ENCODE measurements around the gene STX5.
A peak's percentile ranks its signal among the peaks of the same experiment; 100 is the strongest.

The STX5 gene

GRCh38 chr11:62811659-62812058 lies 20.2 kb downstream of the STX5 start:
- DNase-seq (ENCODE audit: low read depth) = no peak
- TF ChIP-seq, protein P1, sequence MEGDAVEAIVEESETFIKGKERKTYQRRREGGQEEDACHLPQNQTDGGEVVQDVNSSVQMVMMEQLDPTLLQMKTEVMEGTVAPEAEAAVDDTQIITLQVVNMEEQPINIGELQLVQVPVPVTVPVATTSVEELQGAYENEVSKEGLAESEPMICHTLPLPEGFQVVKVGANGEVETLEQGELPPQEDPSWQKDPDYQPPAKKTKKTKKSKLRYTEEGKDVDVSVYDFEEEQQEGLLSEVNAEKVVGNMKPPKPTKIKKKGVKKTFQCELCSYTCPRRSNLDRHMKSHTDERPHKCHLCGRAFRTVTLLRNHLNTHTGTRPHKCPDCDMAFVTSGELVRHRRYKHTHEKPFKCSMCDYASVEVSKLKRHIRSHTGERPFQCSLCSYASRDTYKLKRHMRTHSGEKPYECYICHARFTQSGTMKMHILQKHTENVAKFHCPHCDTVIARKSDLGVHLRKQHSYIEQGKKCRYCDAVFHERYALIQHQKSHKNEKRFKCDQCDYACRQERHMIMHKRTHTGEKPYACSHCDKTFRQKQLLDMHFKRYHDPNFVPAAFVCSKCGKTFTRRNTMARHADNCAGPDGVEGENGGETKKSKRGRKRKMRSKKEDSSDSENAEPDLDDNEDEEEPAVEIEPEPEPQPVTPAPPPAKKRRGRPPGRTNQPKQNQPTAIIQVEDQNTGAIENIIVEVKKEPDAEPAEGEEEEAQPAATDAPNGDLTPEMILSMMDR (IDR thresholded peaks at IDR 0.05; ENCODE audit: control insufficient read depth, extremely low read depth, insufficient read depth) = no peak
- H3K4me3 ChIP-seq (ENCODE audit: low read depth, low read length) = no peak overlapping the region

- H3K4me3 ChIP-seq (ENCODE audit: low read depth, low read length) = no peak overlapping the region
- TF ChIP-seq, protein P1 (IDR thresholded peaks at IDR 0.05; ENCODE audit: control insufficient read depth, extremely low read depth, insufficient read depth) = no peak
- no peak for DNase-seq (ENCODE audit: low read depth)
These were observed 21.1 kb downstream of the STX5 start for GRCh38 chr11:62810748-62811147.

DNA sequence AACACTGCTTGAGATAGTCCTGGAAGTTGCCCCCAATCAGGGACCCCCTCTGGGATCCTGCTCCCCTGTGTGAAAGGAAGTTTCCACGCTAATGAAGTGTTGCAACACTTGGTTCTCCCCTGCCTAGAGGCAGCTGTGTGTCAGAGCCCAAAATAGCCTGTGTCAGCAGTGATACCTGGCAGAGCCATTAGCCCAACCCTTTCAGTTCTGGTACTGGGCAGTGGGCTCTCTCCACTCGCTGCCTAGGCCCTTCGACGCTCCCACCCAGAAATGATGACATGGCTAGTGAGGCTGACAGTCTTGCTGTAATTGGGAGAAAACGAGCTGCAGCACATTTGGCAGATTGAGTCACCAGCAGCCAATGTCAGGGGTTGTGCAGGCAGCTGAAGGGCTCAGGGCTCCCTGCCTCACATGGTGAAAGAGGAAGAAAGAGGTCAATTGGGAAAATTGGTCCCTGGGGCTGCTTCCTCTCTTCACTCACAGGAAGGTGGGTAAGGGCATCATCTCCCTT lies 25.2 kb downstream of the STX5 start:
- H3K4me3 ChIP-seq (ENCODE audit: low read depth, low read length) = no peak overlapping the region
- DNase-seq (ENCODE audit: low read depth) = no peak
- TF ChIP-seq, protein P1 (IDR thresholded peaks at IDR 0.05; ENCODE audit: control insufficient read depth, extremely low read depth, insufficient read depth) = no peak

- DNase-seq (ENCODE audit: low read depth) = no peak
- H3K4me3 ChIP-seq (ENCODE audit: low read depth, low read length) = peak overlapping the region; percentile 94
- TF ChIP-seq, protein P1 (IDR thresholded peaks at IDR 0.05; ENCODE audit: control insufficient read depth, extremely low read depth, insufficient read depth) = no peak
These were observed 25.9 kb downstream of the STX5 start for GRCh38 chr11:62805961-62806441.

DNA sequence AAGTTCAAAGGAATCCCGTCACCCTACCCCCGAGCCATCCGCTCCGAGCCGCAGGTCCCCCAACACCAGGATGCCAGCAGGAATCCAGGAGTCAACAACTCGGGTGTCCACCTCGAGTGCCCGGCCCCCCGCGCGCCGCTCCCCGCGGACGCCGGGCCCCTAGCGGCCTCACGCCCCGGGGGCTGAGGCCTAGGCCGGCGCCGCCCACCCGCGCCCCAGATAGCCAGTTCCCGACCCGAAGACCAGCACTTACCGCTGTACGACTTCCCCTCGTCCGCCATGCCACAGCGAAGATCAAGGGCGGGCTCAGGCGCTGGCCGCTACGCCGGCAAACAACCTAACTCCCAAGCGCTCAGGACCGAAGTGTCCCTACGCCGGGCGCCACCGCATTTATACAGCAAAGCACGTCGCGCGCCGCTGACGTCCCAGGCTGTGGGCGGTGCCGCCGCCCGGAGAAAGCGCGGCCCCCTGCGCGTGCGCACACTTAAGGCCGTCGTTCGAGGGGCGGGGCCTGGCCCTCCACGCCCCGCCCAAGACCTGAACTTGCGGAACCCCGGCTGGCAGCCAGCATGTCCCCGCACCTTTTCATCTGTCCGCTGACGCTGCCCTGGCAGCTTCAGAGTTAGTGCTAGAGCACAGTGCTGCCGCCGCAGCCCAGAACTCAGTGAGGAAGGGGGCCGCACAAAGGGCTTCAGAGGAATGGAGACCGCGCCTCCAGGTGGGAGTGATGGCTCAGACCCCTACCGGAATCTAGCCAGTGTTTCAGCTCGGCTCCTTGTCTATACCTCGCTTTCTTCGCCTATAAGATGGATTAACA lies 26.6 kb downstream of the STX5 start, which contains the start of gene NXF1:
TSS of gene NXF1 (minus strand) at position 365 of the 817 bp plus-strand sequence. CDS start at position 281, 84 bp downstream.
- TF ChIP-seq, protein P1 (IDR thresholded peaks at IDR 0.05; ENCODE audit: control insufficient read depth, extremely low read depth, insufficient read depth) = no peak
- peak within 1 kb of the TSS; percentile 94 for H3K4me3 ChIP-seq (ENCODE audit: low read depth, low read length)
- peak; percentile 74 for DNase-seq (ENCODE audit: low read depth)

DNA sequence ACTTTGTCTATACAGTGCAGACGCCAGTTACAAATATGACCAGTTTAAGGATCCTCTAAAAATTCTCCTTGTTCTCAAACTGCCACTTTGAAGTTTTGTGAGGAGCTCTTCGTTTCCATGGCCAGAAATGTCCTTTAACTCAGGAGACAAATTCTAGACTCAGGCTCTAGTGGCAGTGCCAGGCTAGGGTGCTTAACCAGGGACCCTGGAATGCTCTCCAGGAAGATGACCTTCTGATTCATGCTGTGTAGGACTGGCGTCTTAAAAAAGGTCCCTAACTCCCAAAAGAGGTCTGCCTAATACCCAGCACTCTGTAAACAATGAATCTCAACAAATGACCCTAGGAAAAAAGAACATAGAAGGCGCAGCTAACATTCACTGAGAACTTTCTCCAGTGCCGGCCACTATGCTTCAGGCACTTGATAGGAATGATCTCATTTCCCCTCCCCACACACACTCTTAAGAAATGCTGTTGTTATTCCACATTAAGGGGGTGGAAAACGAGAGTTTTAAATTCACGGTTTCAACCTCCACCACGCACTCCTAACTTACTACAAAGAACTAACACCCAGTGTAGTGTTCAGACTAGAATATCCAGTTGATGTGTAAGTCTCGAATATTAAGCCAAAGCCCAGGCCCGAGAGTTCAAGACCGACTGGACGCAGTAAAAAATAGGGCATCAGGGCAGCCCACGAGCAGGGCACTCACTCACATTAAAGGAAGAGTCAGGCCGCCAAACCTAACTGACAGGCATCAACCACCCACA lies 27.4 kb downstream of the STX5 start:
- TF ChIP-seq, protein P1 (IDR thresholded peaks at IDR 0.05; ENCODE audit: control insufficient read depth, extremely low read depth, insufficient read depth) = no peak
- peak overlapping the region; percentile 94 for H3K4me3 ChIP-seq (ENCODE audit: low read depth, low read length)
- no peak for DNase-seq (ENCODE audit: low read depth)
